Fibroblast of skin of right biceps (primary cell): ENCODE data around the gene CACNB1.

Experiments used
- DNase-seq: peaks from one replicate; pipeline ENCODE4 v3.0.0-alpha.2; 2013

The CACNB1 gene

GRCh38 chr17:39225308-39225958 is 28.0 kb upstream of the CACNB1 start, which contains the start of gene STAC2:
Gene STAC2 (minus strand): TSS chr17:39225945. CDS start chr17:39225502, 443 bp downstream.
- DNase-seq, result no peak

GRCh38 chr17:39224778-39225307 is 27.4 kb upstream of the CACNB1 start:
- no peak for DNase-seq

- no peak for DNase-seq
Observed at GRCh38 chr17:39223907-39224777, 26.7 kb upstream of the CACNB1 start.

GRCh38 chr17:39222866-39223834 is 25.7 kb upstream of the CACNB1 start:
- no peak for DNase-seq

GRCh38 chr17:39222151-39222550 is 24.7 kb upstream of the CACNB1 start:
- DNase-seq, result no peak

- DNase-seq, result no peak
Observed at GRCh38 chr17:39221572-39221971, 24.1 kb upstream of the CACNB1 start.

GRCh38 chr17:39219647-39220154 is 22.2 kb upstream of the CACNB1 start:
- no peak for DNase-seq

GRCh38 chr17:39218906-39219305 is 21.4 kb upstream of the CACNB1 start:
- no peak for DNase-seq

GRCh38 chr17:39217734-39218369 is 20.4 kb upstream of the CACNB1 start:
- DNase-seq, result no peak

- DNase-seq, result no peak
Observed at GRCh38 chr17:39213852-39214251, 16.4 kb upstream of the CACNB1 start.

- DNase-seq, result no peak
Observed at GRCh38 chr17:39212841-39213480, 15.5 kb upstream of the CACNB1 start.

GRCh38 chr17:39212195-39212810 is 14.8 kb upstream of the CACNB1 start:
- DNase-seq, result no peak

- DNase-seq, result no peak
Observed at GRCh38 chr17:39210093-39210434, 12.6 kb upstream of the CACNB1 start.

GRCh38 chr17:39209317-39210092 is 12.0 kb upstream of the CACNB1 start:
- peak; percentile 81 for DNase-seq

- DNase-seq, result no peak
Observed at GRCh38 chr17:39208893-39209292, 11.4 kb upstream of the CACNB1 start.

GRCh38 chr17:39208136-39208535 is 10.7 kb upstream of the CACNB1 start:
- no peak for DNase-seq

GRCh38 chr17:39205112-39205526 is 7.7 kb upstream of the CACNB1 start:
- no peak for DNase-seq

- no peak for DNase-seq
Observed at GRCh38 chr17:39204245-39204644, 6.8 kb upstream of the CACNB1 start.

- no peak for DNase-seq
Observed at GRCh38 chr17:39200957-39201510, 3.6 kb upstream of the CACNB1 start.
